ENCODE data around the gene CDK5RAP1.

GRCh38 chr20:33345342-33345741 is 56.0 kb downstream of the CDK5RAP1 start:
- no peak for TF ChIP-seq YY1 (tag by site-specific recombination; IDR thresholded peaks at IDR 0.05)
- TF ChIP-seq CTCF (tag by site-specific recombination; IDR thresholded peaks at IDR 0.05): no peak
- no peak for TF ChIP-seq MEIS1 (CRISPR knock-in tag; IDR thresholded peaks at IDR 0.05; ENCODE audit: borderline replicate concordance)
- no peak for TF ChIP-seq ZBTB11 (tag by site-specific recombination; conservative IDR thresholded peaks at IDR 0.05; ENCODE audit: low read depth)
- TF ChIP-seq ZSCAN16 (tag by site-specific recombination; IDR thresholded peaks at IDR 0.05): no peak
- TF ChIP-seq ZNF341 (tag by site-specific recombination; IDR thresholded peaks at IDR 0.05; ENCODE audit: low read depth): no peak
- TF ChIP-seq ZNF555 (tag by site-specific recombination; conservative IDR thresholded peaks at IDR 0.05): no peak
- TF ChIP-seq ZNF280D (tag by site-specific recombination; IDR thresholded peaks at IDR 0.05): no peak
- no peak for TF ChIP-seq ZEB2 (tag by site-specific recombination; IDR thresholded peaks at IDR 0.05)
